Effector memory CD8-positive, alpha-beta T cell (primary cell): ENCODE results near the gene ZNF324.
"Not testable (repeated sequence)": the region's sequence is repeated elsewhere in the genome, so short reads cannot be mapped to it uniquely, and the experiment has no call there.

Experiments used
- ATAC-seq: fragments of 150-1000 bp; cut with Tn5 transposase; replicated peaks from 2 replicates; pipeline ENCODE4 v1.10.0; 2021; ENCODE audit warnings: mild to moderate bottlenecking, moderate library complexity
- DNase-seq, 3 experiments: peaks; one replicate each; pipeline ENCODE4 v3.0.0; 2021
- H3K27ac Mint-ChIP-seq, 2 donors: one replicate each; pipeline ENCODE4 v1.8.0; 2022; ENCODE audit warnings: mild to moderate bottlenecking in 2 of 2, mixed read lengths in 2 of 2, moderate library complexity in 2 of 2
- H3K27me3 Mint-ChIP-seq, 2 donors: one replicate each; pipeline ENCODE4 v1.8.0; 2022; ENCODE audit warnings: mixed read lengths in 2 of 2
- H3K36me3 Mint-ChIP-seq: one replicate; pipeline ENCODE4 v1.8.0; 2022; ENCODE audit warnings: mild to moderate bottlenecking, moderate library complexity, mixed read lengths; ENCODE audit not compliant: insufficient read depth
- H3K4me1 Mint-ChIP-seq, 2 donors: one replicate each; pipeline ENCODE4 v1.8.0; 2022; ENCODE audit warnings: low read depth in 2 of 2, mixed read lengths in 2 of 2
- H3K4me3 Mint-ChIP-seq, 2 donors: one replicate each; pipeline ENCODE4 v1.8.0; 2022; ENCODE audit warnings: mild to moderate bottlenecking in 2 of 2, mixed read lengths in 2 of 2, moderate library complexity in 2 of 2
- H3K9me3 Mint-ChIP-seq, 2 donors: one replicate each; pipeline ENCODE4 v1.8.0; 2022; ENCODE audit warnings: mixed read lengths in 2 of 2
- total RNA-seq, 9 experiments: gene quantifications; one replicate each; lab custom pipeline; 2026; lab: John Stamatoyannopoulos, UW

The ZNF324 gene
- total RNA-seq = 23.6 to 45.4 (median 32.8) reads per million in 9 experiments

DNA sequence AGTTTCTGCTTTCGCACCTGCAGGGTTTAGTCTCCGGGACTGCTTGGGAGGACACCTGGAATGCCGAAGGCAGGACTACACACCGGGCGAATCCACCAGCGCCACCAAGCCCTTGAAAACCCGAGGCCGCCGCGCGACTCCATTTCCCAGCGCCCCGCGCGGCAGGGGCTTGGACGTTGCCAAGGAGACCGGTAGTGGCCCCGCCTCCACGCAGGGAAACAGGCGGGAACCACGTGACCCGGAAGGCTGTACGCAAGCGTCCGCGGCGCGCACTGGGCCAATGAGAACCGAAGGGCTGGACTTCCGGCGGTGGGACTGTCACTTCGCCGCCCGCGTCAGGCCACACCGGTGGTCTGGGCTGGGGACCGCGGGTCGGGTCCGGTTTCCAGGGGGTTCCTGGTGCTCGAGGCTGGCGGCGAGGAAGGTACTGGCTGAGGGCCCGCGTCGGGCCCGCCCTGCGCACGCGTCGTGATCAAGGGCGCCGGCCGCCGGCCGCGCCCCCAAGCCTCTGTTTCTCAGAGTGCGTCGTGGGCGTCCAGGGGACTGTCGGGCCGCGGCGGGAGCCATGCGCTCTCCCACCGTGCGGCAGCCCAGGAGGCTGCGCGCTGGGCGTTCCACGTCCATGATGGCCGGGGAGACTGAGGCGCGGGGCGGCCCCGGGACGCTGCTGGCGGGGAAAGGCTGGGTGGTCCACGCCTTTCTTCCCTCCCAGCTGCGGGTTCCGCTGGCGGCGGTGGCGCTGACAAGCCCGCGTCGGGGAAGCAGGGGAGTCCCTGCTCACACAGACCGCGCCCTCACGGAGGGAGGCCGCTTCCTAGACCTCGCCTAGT lies at the start of gene ZNF324:
Gene ZNF324, plus strand, starts transcription at position 321 of the 830 bp plus-strand sequence. CDS start 2,106 bp downstream, outside the sequence.
- peak within 1 kb of the TSS; percentile 87 to 88 for H3K4me3 Mint-ChIP-seq
- H3K27me3 Mint-ChIP-seq = no peaks in the 10 kb centered on the region
- ATAC-seq (peak; percentile 94), DNase-seq (peak; percentile 97 to 98 (median 98))
- H3K4me1 Mint-ChIP-seq = peaks cover 13 to 20% of the 10 kb centered on the region in 2 donors
- peak within 1 kb of the TSS; percentile 90 to 91 for H3K27ac Mint-ChIP-seq
- H3K9me3 Mint-ChIP-seq = no peaks in the 10 kb centered on the region
- H3K36me3 Mint-ChIP-seq = peaks cover 32% of the 10 kb centered on the region

DNA sequence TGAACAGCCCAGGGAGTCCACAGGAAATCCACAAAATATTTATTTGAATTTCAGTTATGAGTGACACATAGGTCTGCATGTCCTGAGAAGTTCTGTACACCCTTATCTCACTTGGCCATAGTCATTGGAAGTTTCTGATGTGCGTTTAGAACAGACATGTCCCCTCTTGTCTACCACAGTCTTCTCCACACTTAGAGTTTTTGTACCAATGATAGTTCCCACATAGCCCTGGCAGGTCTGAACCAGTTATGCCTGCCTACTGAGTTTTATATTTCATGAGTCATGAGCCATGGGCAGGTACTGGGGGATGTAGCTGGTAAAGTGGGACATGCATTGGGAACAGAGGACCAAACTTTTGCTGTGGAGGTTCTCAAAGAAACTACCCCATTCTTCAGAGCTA lies 38.3 kb upstream of the ZNF324 start:
- DNase-seq = no peak
- no peaks in the 10 kb centered on the region for H3K9me3 Mint-ChIP-seq
- no peak for ATAC-seq
- peaks cover 3% of the 10 kb centered on the region for H3K36me3 Mint-ChIP-seq
- H3K4me3 Mint-ChIP-seq = no peak overlapping the region
- no peaks in the 10 kb centered on the region for H3K4me1 Mint-ChIP-seq
- H3K27ac Mint-ChIP-seq = no peak overlapping the region
- no peaks in the 10 kb centered on the region for H3K27me3 Mint-ChIP-seq

DNA sequence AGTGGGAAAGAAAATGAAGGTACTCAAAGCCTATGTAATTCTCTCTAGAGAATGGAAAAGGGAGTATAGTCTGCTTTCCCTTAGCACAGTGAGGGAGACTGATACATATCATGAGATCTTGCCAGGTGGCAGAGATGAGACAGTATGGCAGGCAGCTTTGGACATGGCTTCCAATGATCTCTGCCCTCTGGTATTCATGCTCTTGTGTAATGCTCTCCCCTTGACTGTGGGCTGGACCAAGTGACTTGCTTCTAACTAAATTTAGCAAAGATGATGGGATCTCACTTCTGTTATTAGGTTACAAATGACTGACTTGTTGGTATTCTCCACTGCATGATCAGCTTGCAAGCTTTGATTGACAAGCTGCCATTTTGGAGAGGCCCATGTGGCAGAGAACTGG lies 37.1 kb upstream of the ZNF324 start:
- no peak overlapping the region for H3K4me3 Mint-ChIP-seq
- ATAC-seq = no peak
- no peaks in the 10 kb centered on the region for H3K9me3 Mint-ChIP-seq

DNA sequence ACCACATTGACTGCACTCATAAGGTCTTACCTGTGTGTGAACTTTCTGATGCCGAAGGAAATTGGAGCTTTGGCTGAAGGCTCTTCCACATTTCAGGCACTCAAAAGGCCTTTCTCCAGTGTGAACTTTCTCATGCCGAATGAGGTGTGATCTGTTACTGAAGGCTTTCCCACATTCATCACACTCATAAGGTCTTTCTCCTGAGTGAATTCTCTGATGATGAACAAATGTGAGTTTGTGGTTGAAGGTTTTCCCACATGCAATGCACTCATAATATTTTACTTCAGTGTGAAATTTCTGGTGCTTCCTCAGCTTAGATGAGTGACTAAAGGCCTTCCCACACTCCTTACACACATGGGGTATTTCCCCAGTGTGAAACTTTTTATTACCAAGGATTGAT lies 32.7 kb upstream of the ZNF324 start:
- no peak for ATAC-seq
- H3K4me1 Mint-ChIP-seq = peaks cover 2 to 6% of the 10 kb centered on the region in 2 donors

More for the DNA sequence above, 37.1 kb upstream of the ZNF324 start:
- DNase-seq = no peak
- Mint-ChIP-seq H3K36me3 (peaks cover 9% of the 10 kb centered on the region), H3K27ac (no peak overlapping the region), H3K4me1 (no peaks in the 10 kb centered on the region), H3K27me3 (no peaks in the 10 kb centered on the region)

DNA sequence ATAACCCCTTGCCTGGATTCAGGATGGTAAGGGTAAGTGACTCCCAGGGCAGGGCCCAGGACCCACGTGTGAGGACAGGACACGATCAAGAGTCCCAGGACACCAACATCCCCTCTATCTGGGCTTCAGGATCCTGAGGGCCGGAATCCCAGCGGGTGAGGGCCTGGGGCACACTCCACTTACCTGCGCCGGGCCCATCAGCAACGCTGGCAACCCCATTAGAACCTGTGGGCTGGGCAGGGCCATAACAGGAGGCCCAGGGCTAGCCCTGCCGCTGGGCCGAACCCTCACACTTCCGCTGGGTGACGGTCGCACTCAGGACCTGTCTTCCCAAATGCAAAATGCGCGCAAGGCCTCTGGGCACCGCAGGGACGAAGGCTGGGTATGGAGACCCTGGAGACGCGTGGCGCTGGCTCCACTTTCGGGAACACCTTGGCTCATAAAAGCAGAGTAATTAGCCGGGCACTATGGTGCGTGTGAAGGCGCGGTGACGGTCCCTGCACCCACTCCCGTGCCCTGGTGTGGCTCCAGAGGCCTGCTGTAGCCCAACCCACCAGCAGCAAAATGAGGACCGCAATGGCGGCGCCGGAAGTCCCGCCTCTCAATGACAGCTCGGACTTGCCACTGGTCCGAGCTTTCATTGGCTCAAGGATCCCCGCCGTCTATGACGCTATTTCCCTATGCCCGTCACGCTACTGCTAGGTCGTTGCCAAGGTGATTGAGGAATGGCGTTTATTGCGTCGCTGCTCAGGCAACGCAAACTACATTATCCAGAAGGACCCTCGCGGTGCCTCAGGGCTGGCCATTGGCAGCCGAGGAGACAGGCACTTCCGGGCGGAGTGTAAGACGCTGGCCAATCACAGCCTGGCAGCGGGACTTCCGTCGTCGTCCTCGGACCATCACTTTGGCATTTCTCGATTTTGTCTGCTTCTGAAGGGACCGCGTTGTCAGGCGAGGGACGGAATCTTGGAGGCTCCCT lies 27.0 kb upstream of the ZNF324 start, which contains the start of gene ZNF132:
Gene ZNF132, minus strand, starts transcription at position 578 of the 979 bp plus-strand sequence. Its CDS starts 332 bp downstream, at position 246.
- peaks cover 16 to 43% of the 10 kb centered on the region in 2 donors for H3K9me3 Mint-ChIP-seq
- H3K27ac Mint-ChIP-seq = peak within 1 kb of the TSS; percentile 92 to 95
- H3K4me1 Mint-ChIP-seq = peaks cover 13 to 19% of the 10 kb centered on the region in 2 donors
- peaks cover 0 to 13% of the 10 kb centered on the region in 2 donors for H3K27me3 Mint-ChIP-seq
- ATAC-seq (peak; percentile 97), DNase-seq (peak; percentile 90 to 91 (median 91))
- H3K36me3 Mint-ChIP-seq = peaks cover 42% of the 10 kb centered on the region
- H3K4me3 Mint-ChIP-seq = peak within 1 kb of the TSS; percentile 88 to 93

More for the DNA sequence above, 32.7 kb upstream of the ZNF324 start:
- peaks cover 10 to 21% of the 10 kb centered on the region in 2 donors for H3K9me3 Mint-ChIP-seq
- H3K36me3 Mint-ChIP-seq = peaks cover 33% of the 10 kb centered on the region
- H3K4me3 Mint-ChIP-seq = no peak overlapping the region
- H3K27ac Mint-ChIP-seq = no peak overlapping the region
- no peak for DNase-seq
- no peaks in the 10 kb centered on the region for H3K27me3 Mint-ChIP-seq

DNA sequence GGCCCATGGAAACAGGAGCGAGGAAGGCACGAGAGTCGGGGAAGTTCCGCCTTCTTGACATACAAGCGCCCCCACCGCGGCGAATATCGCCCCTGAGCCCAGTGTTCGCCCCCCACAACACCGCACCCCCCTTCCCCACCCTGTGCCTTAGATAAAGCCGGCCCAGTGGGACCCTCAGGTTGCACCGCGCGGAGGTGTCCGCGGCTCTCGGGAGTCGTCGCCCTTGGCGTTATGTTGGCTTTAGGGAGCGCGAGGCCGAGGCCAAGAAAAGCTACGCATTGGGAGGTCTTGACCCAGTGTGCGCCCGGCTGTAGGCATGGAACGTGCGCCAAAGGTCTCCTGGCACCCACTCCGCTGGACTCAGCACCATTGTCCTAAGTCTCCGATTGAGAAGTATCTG lies 26.3 kb upstream of the ZNF324 start:
- peak overlapping the region; percentile 92 to 95 for H3K27ac Mint-ChIP-seq
- peak overlapping the region; percentile 88 to 93 for H3K4me3 Mint-ChIP-seq
- peaks cover 13 to 19% of the 10 kb centered on the region in 2 donors for H3K4me1 Mint-ChIP-seq
- DNase-seq (no peak), ATAC-seq (no peak)
- H3K9me3 Mint-ChIP-seq = peaks cover 16 to 43% of the 10 kb centered on the region in 2 donors
- peaks cover 37% of the 10 kb centered on the region for H3K36me3 Mint-ChIP-seq
- H3K27me3 Mint-ChIP-seq = peaks cover 0 to 15% of the 10 kb centered on the region in 2 donors

DNA sequence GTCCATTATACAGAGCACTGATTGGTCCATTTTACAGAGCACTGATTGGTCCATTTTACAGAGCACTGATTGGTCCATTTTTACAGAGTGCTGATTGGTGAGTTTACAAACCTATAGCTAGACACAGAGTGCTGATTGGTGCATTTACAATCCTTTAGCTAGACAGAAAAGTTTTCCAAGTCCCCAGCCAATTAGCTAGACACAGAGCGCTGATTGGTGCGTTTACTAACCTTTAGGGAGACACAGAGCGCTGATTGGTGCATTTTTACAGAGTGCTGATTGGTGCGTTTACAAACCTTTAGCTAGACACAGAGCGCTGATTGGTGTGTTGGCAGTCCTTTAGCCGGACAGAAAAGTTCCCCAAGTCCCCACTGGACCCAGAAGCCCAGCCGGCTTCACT lies 23.9 kb upstream of the ZNF324 start:
- DNase-seq, ATAC-seq, H3K27ac Mint-ChIP-seq, H3K4me3 Mint-ChIP-seq: not testable (repeated sequence)
- H3K4me1 Mint-ChIP-seq = peaks cover 13 to 18% of the 10 kb centered on the region in 2 donors
- peaks cover 15 to 36% of the 10 kb centered on the region in 2 donors for H3K27me3 Mint-ChIP-seq
- peaks cover 16% of the 10 kb centered on the region for H3K36me3 Mint-ChIP-seq
- H3K9me3 Mint-ChIP-seq = peaks cover 11 to 31% of the 10 kb centered on the region in 2 donors

DNA sequence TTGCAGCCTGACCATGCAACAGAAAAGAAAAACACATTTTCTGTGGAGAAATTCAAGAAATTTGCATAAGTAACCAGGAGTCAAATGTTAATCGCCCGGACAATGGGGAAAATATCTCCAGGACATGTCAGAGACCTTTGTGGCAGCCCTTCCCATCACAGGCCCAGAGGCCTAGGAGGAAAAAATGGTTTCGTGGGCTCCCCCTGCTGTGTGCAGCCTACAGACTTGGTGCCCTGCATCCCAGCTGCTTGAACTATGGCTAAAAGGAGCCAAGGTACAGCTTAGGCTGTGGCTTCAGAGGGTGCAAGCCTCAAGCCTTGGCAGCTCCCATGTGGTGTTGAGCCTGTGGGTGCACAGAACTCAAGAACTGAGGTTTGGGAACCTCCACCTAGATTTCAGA lies 18.0 kb upstream of the ZNF324 start:
- not testable (repeated sequence) for DNase-seq, H3K9me3 Mint-ChIP-seq, H3K4me3 Mint-ChIP-seq, H3K27ac Mint-ChIP-seq, ATAC-seq
- Mint-ChIP-seq H3K36me3 (peaks cover 13% of the 10 kb centered on the region), H3K27me3 (peaks cover 31 to 48% of the 10 kb centered on the region in 2 donors), H3K4me1 (peaks cover 19 to 21% of the 10 kb centered on the region in 2 donors)

DNA sequence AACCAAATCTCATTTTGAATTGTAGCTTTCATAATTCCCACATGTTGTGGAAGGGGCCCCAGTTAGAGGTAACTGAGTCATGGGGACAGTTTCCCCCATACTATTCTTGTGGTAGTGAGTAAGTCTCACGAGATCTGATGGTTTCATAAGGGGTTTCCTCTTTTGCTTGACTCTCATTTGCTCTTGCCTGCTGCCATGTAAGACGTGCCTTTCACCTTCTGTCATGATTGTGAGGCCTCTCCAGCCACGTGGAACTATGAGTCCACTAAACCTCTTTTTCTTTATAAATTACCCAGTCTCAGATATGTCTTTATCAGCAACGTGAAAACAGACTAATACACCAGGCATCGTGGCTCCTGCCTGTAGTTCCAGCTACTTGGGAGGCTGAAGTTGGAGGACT lies 16.9 kb upstream of the ZNF324 start:
- ATAC-seq, H3K9me3 Mint-ChIP-seq, DNase-seq, H3K4me3 Mint-ChIP-seq: not testable (repeated sequence)
- peaks cover 18 to 19% of the 10 kb centered on the region in 2 donors for H3K4me1 Mint-ChIP-seq
- H3K27ac Mint-ChIP-seq = peak overlapping the region; percentile 47 to 92
- peaks cover 31 to 36% of the 10 kb centered on the region in 2 donors for H3K27me3 Mint-ChIP-seq
- peaks cover 13% of the 10 kb centered on the region for H3K36me3 Mint-ChIP-seq

DNA sequence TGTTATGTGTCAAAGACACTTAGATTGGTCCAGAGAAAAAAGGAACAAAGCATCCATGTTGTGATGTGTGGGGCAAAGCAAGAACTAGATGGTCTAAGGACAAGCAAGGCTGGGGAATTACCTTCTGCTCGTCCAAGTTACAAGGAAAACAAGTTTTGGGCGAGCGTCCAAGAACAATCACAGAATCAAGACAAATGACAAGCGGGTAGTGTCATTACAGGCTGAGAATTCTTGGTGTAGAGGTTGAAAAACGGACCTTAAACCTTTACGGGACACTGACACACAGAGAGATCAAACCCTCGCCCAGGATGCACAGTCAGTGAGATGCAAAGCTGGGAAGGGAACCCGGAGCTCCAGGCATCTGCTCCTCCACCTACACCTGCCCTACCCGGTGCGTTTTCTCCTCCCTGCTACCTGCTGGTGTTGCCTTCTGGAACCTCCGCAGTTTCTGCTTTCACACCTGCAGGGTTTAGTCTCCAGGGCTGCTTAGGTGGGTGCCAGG lies 16.0 kb upstream of the ZNF324 start:
- Mint-ChIP-seq H3K36me3 (peaks cover 16% of the 10 kb centered on the region), H3K9me3 (peaks cover 0 to 2% of the 10 kb centered on the region in 2 donors), H3K27ac (peak overlapping the region; percentile 47 to 92), H3K4me1 (peaks cover 18 to 19% of the 10 kb centered on the region in 2 donors), H3K4me3 (peak overlapping the region; percentile 88 to 94), H3K27me3 (peaks cover 31 to 35% of the 10 kb centered on the region in 2 donors)
- ATAC-seq (peak; percentile 14), DNase-seq (no peak)

DNA sequence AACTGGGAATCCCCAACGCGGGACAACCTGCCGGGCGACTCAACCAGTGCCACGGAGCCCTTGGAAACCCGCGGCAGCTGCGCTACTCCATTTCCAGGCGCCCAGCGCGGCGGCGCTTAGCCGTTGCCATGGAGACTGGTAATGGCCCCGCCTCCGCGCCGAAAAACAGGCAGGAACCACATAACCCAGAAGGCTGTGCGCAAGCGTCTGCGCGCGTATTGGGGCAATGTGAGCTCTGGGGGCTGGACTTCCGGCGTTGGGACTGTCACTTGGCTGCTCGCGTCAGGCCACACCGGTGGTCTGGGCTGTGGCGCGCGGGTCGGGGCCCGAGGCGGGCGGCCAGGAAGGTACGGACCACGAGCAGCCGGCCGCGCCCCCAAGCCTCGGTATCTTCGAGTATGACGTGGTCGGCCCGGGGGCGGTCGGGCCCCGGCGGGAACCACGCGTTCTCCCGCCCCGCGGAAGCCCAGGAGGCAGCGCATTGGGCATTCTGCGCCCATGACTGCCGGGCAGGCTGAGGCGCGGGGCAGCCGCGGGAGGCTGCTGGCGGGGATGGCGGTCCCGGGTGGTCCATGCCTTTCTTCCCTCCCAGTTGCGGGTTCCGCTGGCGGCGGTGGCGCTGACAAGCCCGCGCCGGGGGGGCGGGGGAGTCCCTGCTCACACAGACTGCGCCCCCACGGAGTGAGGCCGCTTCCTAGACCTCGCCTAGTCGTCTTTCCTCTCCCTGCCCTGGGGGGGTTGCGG lies 15.3 kb upstream of the ZNF324 start, which contains the start of gene ZNF324B:
Gene ZNF324B, plus strand, starts transcription at position 265 of the 744 bp plus-strand sequence. CDS start 2,080 bp downstream, outside the sequence.
- H3K27me3 Mint-ChIP-seq = peaks cover 29 to 30% of the 10 kb centered on the region in 2 donors
- peaks cover 0 to 2% of the 10 kb centered on the region in 2 donors for H3K9me3 Mint-ChIP-seq
- H3K4me1 Mint-ChIP-seq = peaks cover 18 to 19% of the 10 kb centered on the region in 2 donors
- H3K36me3 Mint-ChIP-seq = peaks cover 21% of the 10 kb centered on the region
- DNase-seq = peak; percentile 95 to 97 (median 96)
- peak within 1 kb of the TSS; percentile 47 to 92 for H3K27ac Mint-ChIP-seq
- H3K4me3 Mint-ChIP-seq = peak within 1 kb of the TSS; percentile 88 to 94
- ATAC-seq = peak; percentile 94

DNA sequence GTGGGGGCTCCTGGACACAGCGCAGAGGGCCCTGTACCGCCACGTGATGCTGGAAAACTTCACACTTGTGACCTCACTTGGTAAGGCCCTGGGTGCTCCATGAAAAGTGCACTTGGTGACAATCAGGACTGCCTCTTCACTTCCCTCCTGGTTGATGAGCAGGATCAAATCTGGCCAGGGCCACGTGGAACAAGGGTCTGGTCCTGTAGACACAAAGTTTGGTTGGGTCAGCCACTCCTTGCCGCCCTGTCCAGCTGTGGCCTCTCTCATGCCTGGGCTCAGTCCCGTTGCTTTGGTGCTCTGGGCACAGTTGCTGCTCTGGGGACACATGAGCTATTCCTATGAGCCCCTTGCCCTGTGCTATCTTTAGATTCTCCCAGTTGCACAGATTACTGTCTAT lies 13.1 kb upstream of the ZNF324 start:
- no peak for DNase-seq
- H3K4me3 Mint-ChIP-seq = peak overlapping the region in 1 of 2 donors; percentile 4
- peaks cover 18 to 19% of the 10 kb centered on the region in 2 donors for H3K4me1 Mint-ChIP-seq
- H3K27ac Mint-ChIP-seq = no peak overlapping the region
- H3K9me3 Mint-ChIP-seq = no peaks in the 10 kb centered on the region
- no peak for ATAC-seq
- peaks cover 33% of the 10 kb centered on the region for H3K36me3 Mint-ChIP-seq
- peaks cover 8 to 10% of the 10 kb centered on the region in 2 donors for H3K27me3 Mint-ChIP-seq
